OCI-M2 (cell line): ENCODE results near the gene CDH8.
"Not testable (repeated sequence)": the region's sequence is repeated elsewhere in the genome, so short reads cannot be mapped to it uniquely, and the experiment has no call there.

Experiments used
- DNase-seq: peaks from one replicate; lab custom pipeline; 2025; ENCODE audit not compliant: unreplicated experiment; lab: John Stamatoyannopoulos, UW

The CDH8 gene

GRCh38 chr16:61937646-61938045, 98.6 kb downstream of the CDH8 start:
- DNase-seq: no peak

- no peak for DNase-seq
Measured at GRCh38 chr16:61936522-61936921, 99.7 kb downstream of the CDH8 start.

- no peak for DNase-seq
Measured at GRCh38 chr16:61934601-61935000, 101.6 kb downstream of the CDH8 start.

GRCh38 chr16:61929776-61930175, 106.5 kb downstream of the CDH8 start:
- DNase-seq: no peak

- no peak for DNase-seq
Measured at GRCh38 chr16:61926766-61927165, 109.5 kb downstream of the CDH8 start.

GRCh38 chr16:61923629-61924028, 112.6 kb downstream of the CDH8 start:
- no peak for DNase-seq

- DNase-seq: no peak
Measured at GRCh38 chr16:61921373-61921772, 114.9 kb downstream of the CDH8 start.

GRCh38 chr16:61917865-61918826, 118.1 kb downstream of the CDH8 start:
- DNase-seq: not testable (repeated sequence)

- DNase-seq: no peak
Measured at GRCh38 chr16:61915569-61915968, 120.7 kb downstream of the CDH8 start.

- DNase-seq: no peak
Measured at GRCh38 chr16:61909074-61909473, 127.2 kb downstream of the CDH8 start.

- DNase-seq: no peak
Measured at GRCh38 chr16:61908426-61908825, 127.8 kb downstream of the CDH8 start.

- no peak for DNase-seq
Measured at GRCh38 chr16:61901689-61902088, 134.5 kb downstream of the CDH8 start.

GRCh38 chr16:61900482-61900881, 135.8 kb downstream of the CDH8 start:
- no peak for DNase-seq

GRCh38 chr16:61897657-61898056, 138.6 kb downstream of the CDH8 start:
- no peak for DNase-seq

GRCh38 chr16:61892531-61892930, 143.7 kb downstream of the CDH8 start:
- DNase-seq: no peak

- no peak for DNase-seq
Measured at GRCh38 chr16:61891460-61891859, 144.8 kb downstream of the CDH8 start.

GRCh38 chr16:61890386-61890785, 145.9 kb downstream of the CDH8 start:
- DNase-seq: no peak

- DNase-seq: no peak
Measured at GRCh38 chr16:61887903-61888302, 148.3 kb downstream of the CDH8 start.

GRCh38 chr16:61885343-61885742, 150.9 kb downstream of the CDH8 start:
- DNase-seq: no peak

- DNase-seq: no peak
Measured at GRCh38 chr16:61879306-61879705, 156.9 kb downstream of the CDH8 start.

- DNase-seq: no peak
Measured at GRCh38 chr16:61877436-61877835, 158.8 kb downstream of the CDH8 start.

- DNase-seq: no peak
Measured at GRCh38 chr16:61872778-61873119, 163.5 kb downstream of the CDH8 start.
